HAP-1 (cell line): ENCODE results near the gene AP4B1.
"Not testable (repeated sequence)": the region's sequence is repeated elsewhere in the genome, so short reads cannot be mapped to it uniquely, and the experiment has no call there.

Source experiments
- DNase-seq, 2 experiments: peaks; one replicate each; pipeline ENCODE4 v3.0.0-alpha.2; 2016 to 2020; ENCODE audit warnings: low spot score in 2 of 2
- H3K27me3 ChIP-seq: fragments of 250-450 bp; sonication (Bioruptor Pico); 2 replicates; pipeline ENCODE4 v1.5.1; 2020; ENCODE audit warnings: low read depth, mild to moderate bottlenecking, moderate library complexity
- H3K36me3 ChIP-seq: fragments of 250-450 bp; sonication (Bioruptor Pico); replicated peaks from 2 replicates; pipeline ENCODE4 v1.5.1; 2020; ENCODE audit warnings: mild to moderate bottlenecking
- H3K4me1 ChIP-seq: fragments of 250-450 bp; sonication (Bioruptor Pico); 2 replicates; pipeline ENCODE4 v1.5.1; 2020; ENCODE audit warnings: mild to moderate bottlenecking
- H3K4me3 ChIP-seq: fragments of 250-450 bp; sonication (Bioruptor Pico); 2 replicates; pipeline ENCODE4 v1.5.1; 2020; ENCODE audit warnings: mild to moderate bottlenecking, moderate library complexity
- H3K9me3 ChIP-seq: fragments of 250-450 bp; sonication (Bioruptor Pico); 2 replicates; pipeline ENCODE4 v1.5.1; 2020; ENCODE audit warnings: mild to moderate bottlenecking, moderate library complexity
- in situ Hi-C: fragments of 300-500 bp; cut with MboI; formaldehyde crosslinking; loops from 3 replicates; pipeline ENCODE4 v1.14.3; 2020; ENCODE audit warnings: low sequenced_read_pairs, inconsistent platforms, mixed read lengths

The AP4B1 gene

DNA sequence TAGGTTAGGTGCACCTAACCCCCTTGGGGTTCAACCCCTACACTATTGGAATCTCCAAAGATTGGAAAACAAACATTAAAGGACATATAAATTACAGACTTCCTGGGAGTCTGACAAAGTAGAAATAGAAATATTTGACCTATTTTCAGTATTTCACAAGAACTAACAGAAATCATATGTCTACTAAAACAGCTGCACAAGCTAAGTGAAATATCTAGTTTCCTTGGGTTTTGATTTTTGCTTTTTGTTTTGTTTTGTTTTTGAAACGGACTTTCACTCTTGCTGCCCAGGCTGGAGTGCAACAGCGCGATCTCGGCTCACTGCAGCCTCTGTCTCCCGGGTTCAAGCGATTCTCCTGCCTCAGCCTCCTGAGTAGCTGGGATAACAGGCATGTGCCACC lies 51.9 kb downstream of the AP4B1 start:
- H3K4me3 ChIP-seq, DNase-seq, H3K27me3 ChIP-seq, H3K4me1 ChIP-seq, in situ Hi-C loops, H3K9me3 ChIP-seq, H3K36me3 ChIP-seq: not testable (repeated sequence)

GRCh38 chr1:113850127-113850796 lies 54.3 kb downstream of the AP4B1 start:
- Histone ChIP-seq H3K36me3 (no peaks in the 10 kb centered on the region), H3K27me3 (no peaks in the 10 kb centered on the region), H3K4me1 (no peaks in the 10 kb centered on the region), H3K9me3 (no peaks in the 10 kb centered on the region), H3K4me3 (no peak overlapping the region)
- no peak for DNase-seq
- in situ Hi-C loops: no loop called here

DNA sequence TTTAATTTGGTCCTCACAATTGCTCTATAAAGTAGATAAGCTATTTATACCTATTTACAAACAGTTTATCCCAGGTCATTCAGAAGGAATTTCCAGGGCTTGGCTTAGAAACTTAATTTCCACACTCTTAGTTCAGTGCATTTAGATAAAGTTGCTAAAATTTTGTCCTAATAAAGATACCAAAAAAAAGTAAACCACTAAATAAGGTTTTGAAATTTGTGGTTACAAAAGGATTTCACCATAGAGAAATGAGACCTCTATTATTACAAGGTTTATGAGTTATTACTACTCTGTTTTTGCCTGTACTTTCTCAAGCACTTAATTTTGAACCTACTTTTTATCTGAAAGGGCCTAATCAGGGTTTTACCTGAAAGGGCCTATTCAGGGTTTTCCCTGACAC lies 55.5 kb downstream of the AP4B1 start:
- Histone ChIP-seq H3K4me1 (no peaks in the 10 kb centered on the region), H3K4me3 (no peak overlapping the region), H3K36me3 (no peaks in the 10 kb centered on the region), H3K9me3 (no peaks in the 10 kb centered on the region), H3K27me3 (no peaks in the 10 kb centered on the region)
- in situ Hi-C loops: no loop called here
- DNase-seq: no peak

- H3K4me1 ChIP-seq: no peaks in the 10 kb centered on the region
- in situ Hi-C loops: no loop called here
- H3K9me3 ChIP-seq: no peaks in the 10 kb centered on the region
- H3K4me3 ChIP-seq: no peak overlapping the region
- DNase-seq: no peak
- no peaks in the 10 kb centered on the region for H3K27me3 ChIP-seq
- H3K36me3 ChIP-seq: no peaks in the 10 kb centered on the region
Measured at GRCh38 chr1:113846391-113847035, 58.1 kb downstream of the AP4B1 start.
